Germinal center (tissue), 1 donor: Measurements from ENCODE around the gene ATF1.
A peak's percentile ranks its signal among the peaks of the same experiment; 100 is the strongest.
"Not testable (repeated sequence)": the region's sequence is repeated elsewhere in the genome, so short reads cannot be mapped to it uniquely, and the experiment has no call there.

Source experiments
- DNase-seq: peaks from one replicate; pipeline ENCODE4 v3.0.0; 2012; ENCODE audit warnings: mixed read lengths, low spot score

The ATF1 gene

GRCh38 chr12:50803230-50803875, 39.5 kb downstream of the ATF1 start:
- no peak for DNase-seq

DNA sequence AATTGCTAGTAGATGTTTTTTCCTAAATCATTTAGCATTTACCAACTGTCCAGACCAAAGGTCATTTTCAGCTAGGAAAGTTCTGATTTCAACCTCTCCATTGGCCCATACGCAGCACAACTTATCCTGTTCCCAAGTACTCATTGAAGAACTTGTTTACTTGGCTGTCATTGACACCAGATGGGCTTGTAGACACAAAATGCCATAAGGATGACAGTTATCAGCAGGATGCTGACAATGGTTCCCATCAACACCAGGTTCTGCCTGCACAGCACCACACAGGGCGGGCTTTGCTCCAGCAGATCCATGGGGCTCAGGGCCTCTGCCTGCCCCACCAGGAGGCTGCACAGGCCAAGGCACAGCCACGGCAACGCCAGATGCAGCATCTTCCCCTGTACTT, 42.3 kb downstream of the ATF1 start:
- DNase-seq: no peak

DNA sequence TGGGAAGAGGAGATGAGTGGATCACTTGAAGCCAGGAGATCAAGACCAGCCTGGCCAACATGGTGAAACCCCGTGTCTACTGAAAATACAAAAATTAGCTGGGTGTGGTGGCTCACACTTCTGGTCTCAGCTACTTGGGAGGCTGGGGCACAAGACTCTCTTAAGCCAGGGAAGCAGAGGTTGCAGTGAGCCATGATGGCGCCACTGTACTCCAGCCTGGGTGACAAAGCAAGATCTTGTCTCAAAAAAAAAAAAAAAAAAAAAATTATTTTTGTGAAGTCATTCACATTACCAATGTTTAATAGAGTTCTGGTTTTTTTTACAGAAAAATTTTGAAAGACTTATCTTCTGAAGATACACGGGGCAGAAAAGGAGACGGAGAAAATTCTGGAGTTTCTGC, 45.2 kb downstream of the ATF1 start:
- DNase-seq: not testable (repeated sequence)

DNA sequence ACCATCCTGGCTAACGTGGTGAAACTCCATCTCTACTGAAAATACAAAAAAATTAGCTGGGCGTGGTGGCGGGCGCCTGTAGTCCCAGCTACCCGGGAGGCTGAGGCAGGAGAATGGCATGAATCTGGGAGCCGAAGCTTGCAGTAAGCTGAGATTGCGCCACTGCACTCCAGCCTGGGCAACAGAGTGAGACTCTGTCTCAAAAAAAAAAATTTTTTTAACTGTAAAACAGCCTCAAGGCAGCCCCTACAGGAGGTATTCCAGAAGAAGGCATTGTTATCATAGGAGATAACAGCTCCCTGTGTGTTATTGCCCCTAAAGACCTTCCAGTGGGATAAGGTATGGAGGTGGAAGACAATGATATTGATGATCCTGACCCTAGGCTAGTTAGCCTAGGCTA, 51.0 kb downstream of the ATF1 start:
- not testable (repeated sequence) for DNase-seq

DNA sequence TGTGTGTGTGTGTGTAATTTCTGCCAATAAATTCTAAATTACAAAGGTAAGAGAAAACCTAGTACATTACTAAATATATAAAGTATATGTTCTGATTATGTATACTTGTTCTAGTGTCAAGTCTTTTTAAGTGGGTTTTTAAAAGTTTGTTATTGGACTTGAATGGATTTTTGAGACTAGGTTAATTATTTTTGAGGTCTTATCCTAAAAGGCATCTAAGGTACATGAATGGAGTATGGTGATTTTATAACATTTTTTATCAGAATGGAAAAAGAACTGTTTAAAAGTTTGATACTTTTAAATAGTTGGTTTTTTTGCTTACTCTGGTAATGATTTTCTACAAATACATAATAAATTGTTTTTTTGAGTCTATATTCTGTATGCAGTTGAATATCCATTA, 56.3 kb downstream of the ATF1 start:
- no peak for DNase-seq

DNA sequence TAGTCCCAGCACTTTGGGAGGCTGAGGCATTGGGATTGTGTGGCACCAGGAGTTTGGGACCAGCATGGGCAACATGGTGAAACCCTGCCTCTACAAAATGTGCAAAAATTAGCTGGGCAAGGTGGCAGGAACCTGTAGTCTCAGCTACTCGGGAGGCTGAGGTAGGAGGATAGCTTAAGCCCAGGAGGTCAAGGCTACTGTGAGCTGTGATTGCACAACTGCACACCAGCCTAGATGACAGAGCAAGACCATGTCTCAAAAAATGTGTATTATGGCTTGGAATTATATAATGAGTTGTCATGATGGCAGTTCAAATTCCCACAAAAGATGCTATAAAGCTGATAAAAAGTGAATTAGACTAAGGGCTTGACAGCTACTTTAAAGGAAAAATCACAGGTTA, 58.2 kb downstream of the ATF1 start:
- DNase-seq: no peak

DNA sequence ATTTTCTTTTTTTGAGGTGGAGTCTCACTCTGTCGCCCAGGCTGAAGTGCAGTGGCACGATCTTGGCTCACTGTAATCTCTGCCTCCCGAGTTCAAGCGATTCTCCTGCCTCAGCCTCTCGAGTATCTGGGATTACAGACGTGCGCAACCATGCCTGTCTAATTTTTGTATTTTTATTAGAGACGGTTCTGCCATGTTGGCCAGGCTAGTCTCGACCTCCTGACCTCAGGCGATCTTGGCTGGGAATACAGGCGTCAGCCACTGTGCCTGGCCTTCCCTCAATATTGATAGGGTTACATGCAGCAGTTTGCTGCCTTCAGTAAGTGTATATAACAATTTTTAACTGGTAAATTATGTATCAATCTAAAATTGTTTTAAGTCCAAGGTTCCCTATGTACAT, 59.8 kb downstream of the ATF1 start:
- not testable (repeated sequence) for DNase-seq

- DNase-seq: no peak
Observed at GRCh38 chr12:50824914-50825313, 61.0 kb downstream of the ATF1 start.

- peak; percentile 34 for DNase-seq
Observed at GRCh38 chr12:50825372-50825838, 61.5 kb downstream of the ATF1 start.

DNA sequence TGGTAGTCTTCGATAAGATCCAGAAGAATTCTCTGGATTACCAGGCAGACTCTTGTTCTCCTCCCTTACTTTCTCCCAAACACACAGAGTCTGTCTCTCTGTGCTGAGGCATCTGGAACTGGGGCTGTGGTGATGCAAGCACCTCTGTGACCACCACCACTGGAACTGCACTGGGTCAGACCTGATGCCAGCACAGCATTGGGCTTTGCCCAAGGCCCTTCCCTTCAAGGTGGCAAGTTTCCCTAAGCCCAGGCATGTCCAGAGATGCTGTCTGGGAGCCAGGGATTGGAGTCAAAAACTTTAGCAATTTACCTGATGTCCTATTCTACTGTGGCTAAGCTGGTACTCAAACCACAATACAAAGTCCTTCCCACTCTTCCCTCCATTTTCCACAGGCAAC, 64.2 kb downstream of the ATF1 start:
- no peak for DNase-seq

- DNase-seq: no peak
Observed at GRCh38 chr12:50828886-50829285, 65.0 kb downstream of the ATF1 start.

DNA sequence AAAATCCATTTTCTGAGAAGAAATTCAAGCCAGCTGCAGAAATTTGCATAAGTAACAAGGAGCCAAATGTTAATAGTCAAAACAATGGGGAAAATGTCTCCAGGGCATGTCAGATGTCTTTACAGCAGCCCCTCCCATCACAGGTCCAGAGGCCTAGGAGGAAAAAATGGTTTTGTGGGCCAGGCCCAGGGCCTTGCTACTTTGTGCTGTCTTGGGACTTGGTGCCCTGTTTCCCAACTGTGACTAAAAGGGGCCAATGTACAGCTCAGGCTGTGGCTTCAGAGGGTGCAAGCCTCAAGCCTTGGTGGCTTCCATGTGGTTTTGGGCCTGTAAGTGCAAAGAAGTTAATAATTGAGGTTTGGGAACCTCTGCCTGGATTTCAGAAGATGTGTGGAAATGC, 69.9 kb downstream of the ATF1 start:
- not testable (repeated sequence) for DNase-seq

DNA sequence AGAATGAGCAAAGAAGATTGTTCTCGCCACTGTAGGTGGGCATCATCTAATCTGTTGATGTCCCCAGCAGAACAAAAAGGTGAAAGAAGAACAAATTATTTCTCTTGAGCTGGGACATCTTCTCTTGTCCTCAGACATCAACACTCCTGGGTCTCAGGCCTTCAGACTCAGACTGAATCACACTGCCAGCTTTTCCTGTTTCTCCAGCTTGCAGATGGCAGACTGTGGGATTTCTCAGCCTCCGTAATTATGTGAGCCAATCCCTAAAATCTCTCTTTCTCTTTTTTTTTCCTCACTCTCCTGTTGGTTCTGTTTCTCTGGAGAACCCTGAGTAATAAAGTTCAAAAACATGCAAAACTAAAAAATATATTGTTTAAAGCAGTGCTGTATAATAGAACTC, 75.1 kb downstream of the ATF1 start:
- no peak for DNase-seq

DNA sequence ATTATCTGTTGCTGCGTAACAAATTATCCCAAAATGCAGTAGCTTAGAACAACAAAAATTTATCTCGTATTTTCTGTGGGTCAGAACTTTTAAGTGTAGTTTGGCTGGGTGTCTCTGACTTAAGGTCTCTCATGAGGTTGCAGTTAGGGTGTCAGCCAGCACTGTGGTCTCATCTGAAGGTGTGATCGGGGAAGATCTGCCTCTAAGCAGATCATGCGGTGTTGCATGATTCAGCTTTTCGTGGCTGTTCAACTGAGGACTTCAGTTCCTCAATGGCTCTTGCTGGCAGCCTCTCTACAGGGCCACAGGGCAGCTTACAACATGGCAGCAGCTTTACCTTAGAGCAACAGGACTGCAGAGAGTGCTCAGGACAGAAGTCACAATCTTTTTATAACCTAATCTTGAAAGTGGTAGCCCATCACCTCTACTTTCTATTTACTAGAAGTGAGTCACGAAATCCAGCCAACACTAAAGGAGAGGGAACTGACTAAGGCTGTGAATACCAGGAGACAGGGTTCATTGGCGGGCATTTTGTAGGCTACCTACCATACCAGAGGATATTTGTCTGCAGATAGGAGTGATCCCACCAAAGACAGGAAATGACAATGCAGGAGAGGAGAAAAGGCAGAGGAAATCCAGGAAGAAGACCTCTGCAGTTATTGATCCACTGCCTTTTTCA, 77.0 kb downstream of the ATF1 start:
- no peak for DNase-seq

- no peak for DNase-seq
Observed at GRCh38 chr12:50841716-50842531, 78.0 kb downstream of the ATF1 start.

DNA sequence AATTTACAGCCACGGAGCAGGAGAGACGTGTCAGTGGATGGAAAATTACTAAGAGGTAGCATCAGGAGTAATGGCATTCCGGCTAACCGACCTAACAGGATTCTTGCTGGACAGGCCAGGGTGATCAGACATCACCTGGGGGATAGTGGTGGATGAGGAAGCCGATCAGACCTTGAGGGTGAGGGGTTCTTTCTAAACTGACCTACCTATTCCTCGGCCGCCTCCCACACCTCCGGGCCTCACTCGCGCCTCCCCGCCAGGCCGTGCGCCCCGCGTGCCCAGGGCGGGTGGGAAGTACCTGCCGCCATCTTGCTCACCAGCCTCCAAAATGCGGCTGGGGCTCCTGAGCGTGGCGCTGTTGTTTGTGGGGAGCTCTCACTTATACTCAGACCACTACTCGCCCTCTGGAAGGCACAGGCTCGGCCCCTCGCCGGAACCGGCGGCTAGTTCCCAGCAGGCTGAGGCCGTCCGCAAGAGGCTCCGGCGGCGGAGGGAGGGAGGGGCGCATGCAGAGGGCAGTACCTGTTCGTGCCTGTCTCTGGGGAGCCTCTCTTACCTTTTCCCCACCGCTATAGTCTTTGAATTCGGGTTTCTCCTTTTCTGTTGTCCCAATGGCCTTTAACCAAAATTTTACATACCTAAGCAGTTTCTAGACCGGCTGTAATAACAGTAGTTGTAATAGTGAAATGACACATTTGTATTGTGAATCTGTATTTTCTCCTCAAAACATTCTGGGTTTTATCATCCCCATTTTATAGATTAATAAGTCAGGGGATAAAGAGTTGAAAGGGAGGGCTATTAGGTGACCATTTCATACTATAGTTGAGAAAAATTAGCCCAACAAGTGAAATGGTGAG, 79.0 kb downstream of the ATF1 start, which contains the start of gene TMPRSS12:
Gene TMPRSS12, plus strand, starts transcription at position 290 of the 857 bp plus-strand sequence. Its CDS starts 39 bp downstream, at position 329.
- DNase-seq: no peak

GRCh38 chr12:50845021-50845647, 81.2 kb downstream of the ATF1 start:
- DNase-seq: no peak

- DNase-seq: no peak
Observed at GRCh38 chr12:50848963-50849362, 85.1 kb downstream of the ATF1 start.

DNA sequence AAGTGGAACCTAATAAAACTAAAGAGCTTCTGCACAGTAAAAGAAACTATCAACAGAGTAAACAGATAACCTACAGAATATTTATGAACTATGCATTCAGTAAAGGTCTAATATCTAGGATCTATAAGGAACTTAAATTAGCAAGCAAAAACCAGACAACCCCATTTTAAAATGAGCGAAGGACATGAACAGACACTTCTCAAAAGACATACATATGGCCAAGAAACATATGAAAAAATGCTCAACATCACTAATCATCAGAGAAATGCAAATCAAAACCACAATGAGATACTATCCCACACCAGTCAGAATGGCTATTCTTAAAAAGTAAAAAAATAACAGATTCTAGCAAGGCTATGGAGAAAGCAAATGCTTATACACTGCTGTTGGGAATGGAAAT, 91.3 kb downstream of the ATF1 start:
- not testable (repeated sequence) for DNase-seq

DNA sequence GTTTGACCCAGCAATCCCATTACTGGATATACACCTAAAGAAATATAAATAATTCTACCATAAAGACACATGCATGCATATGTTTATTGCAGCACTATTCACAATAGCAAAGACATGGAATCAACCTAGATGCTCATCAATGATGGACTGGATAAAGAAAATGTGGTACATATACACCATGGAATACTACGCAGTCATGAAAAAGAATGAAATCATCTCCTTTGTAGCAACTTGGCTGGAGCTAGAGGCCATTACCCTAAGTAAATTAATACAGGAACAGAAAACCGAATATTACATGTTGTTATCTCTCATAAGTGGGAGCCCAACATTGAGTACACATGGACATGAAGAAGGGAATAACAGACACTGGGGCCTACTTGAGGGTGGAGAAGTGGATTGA, 91.8 kb downstream of the ATF1 start:
- not testable (repeated sequence) for DNase-seq

DNA sequence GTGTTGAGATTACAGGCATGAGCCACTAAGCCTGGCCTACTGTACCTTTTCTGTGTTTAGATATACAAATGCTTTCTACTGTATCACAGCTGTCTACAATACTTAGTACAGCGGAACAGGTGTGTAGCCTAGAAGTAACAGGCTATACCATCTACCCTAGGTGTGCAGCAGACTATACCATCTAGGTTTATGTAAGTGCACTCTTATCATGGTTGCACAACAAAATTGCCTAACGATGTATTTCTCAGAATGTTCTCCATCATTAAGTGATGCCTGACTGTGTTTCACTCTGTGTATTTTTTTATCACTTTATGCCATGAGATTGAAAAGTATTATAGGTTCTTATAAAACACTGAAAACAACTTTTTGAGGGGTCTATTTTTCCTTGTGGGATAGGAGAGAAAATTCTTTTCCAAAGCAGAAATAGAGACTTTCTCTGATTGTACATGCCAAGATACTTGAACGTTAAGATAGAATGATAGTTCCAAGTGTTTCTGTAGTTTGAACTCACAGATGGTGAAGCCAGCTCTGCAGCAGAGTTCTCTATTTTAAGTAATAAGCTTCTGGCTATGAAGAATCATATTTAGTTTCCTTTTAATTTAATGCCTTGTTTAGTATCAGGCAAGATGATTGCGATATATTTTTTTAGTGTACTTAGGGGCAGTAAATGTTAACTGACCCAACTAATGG, 95.9 kb downstream of the ATF1 start:
- DNase-seq: no peak
